ENCODE measurements around the gene MAT2B. TPM values are rescaled to one million over a fixed set of nuclear protein-coding genes. Genes with fewer than 3 reads are reported as not detected.

The MAT2B gene
- total RNA-seq, 1 experiment from 2014 or later: 48.4 TPM

DNA sequence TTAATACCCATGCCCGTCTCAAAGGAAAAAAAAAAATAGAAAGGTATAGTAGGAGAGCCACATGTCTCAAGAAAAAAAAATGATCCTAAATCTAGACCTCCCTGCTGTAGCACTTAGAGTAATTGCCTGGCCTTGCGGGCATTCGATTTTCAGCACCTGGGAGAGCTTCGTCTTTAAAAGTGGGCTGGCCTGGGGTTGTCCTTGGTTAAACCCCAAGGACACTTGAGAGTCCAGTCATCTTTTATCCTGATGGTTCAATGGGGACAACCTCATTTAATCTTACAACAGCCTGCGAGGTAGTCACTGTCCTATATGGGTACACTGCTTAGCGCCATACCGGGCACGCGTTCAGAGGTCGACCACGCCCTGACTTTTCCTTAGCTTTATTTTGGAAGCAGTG lies 60.1 kb downstream of the MAT2B start:
- H3K36me3 Mint-ChIP-seq (ENCODE audit: insufficient read depth in 1 of 3, low read depth in 3 of 3): no peaks in the 10 kb centered on the region; a peak in 1 of 7 replicates
- Histone ChIP-seq H3K23ac (ENCODE audit: insufficient read length, low read depth, low read length) (no peak overlapping the region), H3K18ac (ENCODE audit: insufficient read length, low read depth, low read length) (no peak overlapping the region), H3K9ac (ENCODE audit: extremely low read depth, insufficient read length, low read length) (no peak overlapping the region), H3T11ph (ENCODE audit: low read length) (no peak overlapping the region), H3K4me1 (ENCODE audit: insufficient read depth, low read length) (peaks cover 7% of the 10 kb centered on the region; the same call in 1 of the 2 replicates), H4K8ac (replicated peaks; ENCODE audit: insufficient read length, low read depth, low read length) (no peak overlapping the region), H2AK5ac (ENCODE audit: insufficient read length, low read length) (no peak overlapping the region), H3K23me2 (ENCODE audit: insufficient read length, low read depth, low read length, poor library complexity, severe bottlenecking) (peaks cover 10% of the 10 kb centered on the region), H2BK5ac (ENCODE audit: insufficient read length, low read length) (no peak overlapping the region), H3K4ac (ENCODE audit: low read depth, low read length) (no peak overlapping the region), H2BK20ac (ENCODE audit: low read depth, low read length, poor library complexity, severe bottlenecking) (no peak overlapping the region), H3K4me2 (ENCODE audit: insufficient read depth, insufficient read length, low read length) (peak overlapping the region; percentile 85), H2BK12ac (ENCODE audit: insufficient read length, low read depth, low read length) (no peak overlapping the region), H3K79me1 (ENCODE audit: insufficient read depth, low read depth, low read length, poor library complexity, severe bottlenecking) (no peaks in the 10 kb centered on the region), H3K9me3 (ENCODE audit: control insufficient read depth, low read depth, low read length) (no peaks in the 10 kb centered on the region), H2BK120ac (ENCODE audit: low read depth, low read length, poor library complexity, severe bottlenecking) (no peak overlapping the region), H3K14ac (ENCODE audit: insufficient read depth, low read length) (no peak overlapping the region), H2AFZ (ENCODE audit: low read length) (no peak overlapping the region), H3K27me3 (ENCODE audit: insufficient read depth, low read length) (no peaks in the 10 kb centered on the region; the same call in 1 of the 2 replicates), H3K27ac (ENCODE audit: insufficient read length, low read depth, low read length) (no peak overlapping the region), H2BK15ac (ENCODE audit: low read depth, low read length) (no peak overlapping the region), H3K79me2 (ENCODE audit: insufficient read depth, low read length) (no peaks in the 10 kb centered on the region), H3K56ac (ENCODE audit: insufficient read length, low read depth, low read length) (no peak overlapping the region), H4K20me1 (ENCODE audit: control insufficient read depth, insufficient read depth, insufficient read length) (no peaks in the 10 kb centered on the region), H4K5ac (ENCODE audit: insufficient read length, low read depth, low read length) (no peak overlapping the region), H4K91ac (ENCODE audit: insufficient read length, low read depth, low read length) (no peak overlapping the region)
- DNase-seq: peak; percentile 49
- TF ChIP-seq, protein P1, sequence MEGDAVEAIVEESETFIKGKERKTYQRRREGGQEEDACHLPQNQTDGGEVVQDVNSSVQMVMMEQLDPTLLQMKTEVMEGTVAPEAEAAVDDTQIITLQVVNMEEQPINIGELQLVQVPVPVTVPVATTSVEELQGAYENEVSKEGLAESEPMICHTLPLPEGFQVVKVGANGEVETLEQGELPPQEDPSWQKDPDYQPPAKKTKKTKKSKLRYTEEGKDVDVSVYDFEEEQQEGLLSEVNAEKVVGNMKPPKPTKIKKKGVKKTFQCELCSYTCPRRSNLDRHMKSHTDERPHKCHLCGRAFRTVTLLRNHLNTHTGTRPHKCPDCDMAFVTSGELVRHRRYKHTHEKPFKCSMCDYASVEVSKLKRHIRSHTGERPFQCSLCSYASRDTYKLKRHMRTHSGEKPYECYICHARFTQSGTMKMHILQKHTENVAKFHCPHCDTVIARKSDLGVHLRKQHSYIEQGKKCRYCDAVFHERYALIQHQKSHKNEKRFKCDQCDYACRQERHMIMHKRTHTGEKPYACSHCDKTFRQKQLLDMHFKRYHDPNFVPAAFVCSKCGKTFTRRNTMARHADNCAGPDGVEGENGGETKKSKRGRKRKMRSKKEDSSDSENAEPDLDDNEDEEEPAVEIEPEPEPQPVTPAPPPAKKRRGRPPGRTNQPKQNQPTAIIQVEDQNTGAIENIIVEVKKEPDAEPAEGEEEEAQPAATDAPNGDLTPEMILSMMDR (conservative IDR thresholded peaks at IDR 0.05): no peak
- H3K27ac Mint-ChIP-seq: no peak overlapping the region
- peaks cover 42% of the 10 kb centered on the region for H3K27me3 Mint-ChIP-seq (ENCODE audit: low read depth)
- WGBS (ENCODE audit: extremely low coverage, insufficient read length, low lambda C conversion rate): no CpG with 5 or more reads among the region's 11 CpGs
- H3K4me3 Mint-ChIP-seq: peak overlapping the region; percentile 59 to 77
- no peaks in the 10 kb centered on the region for H3K9me3 Mint-ChIP-seq
- peaks cover 57 to 59% of the 10 kb centered on the region in 2 experiments for H3K4me1 Mint-ChIP-seq

All from H9 (cell line).